Panc1 (cell line): Measurements from ENCODE around the gene C1QTNF9B. TPM values are rescaled to one million over a fixed set of nuclear protein-coding genes. Genes with fewer than 3 reads are reported as not detected.

Experiments used
- ATAC-seq: fragments of 200-7000 bp; cut with Tn5 transposase; 2 replicates; pipeline ENCODE4 v1.9.1; 2020; ENCODE audit warnings: mild to moderate bottlenecking, moderate library complexity
- BruUV-seq: library from RNA; stranded (reverse); fragments of 400-500 nt; replicated peaks from 2 replicates; lab custom pipeline; 2021; lab: Mats Ljungman, UMichigan
- CTCF ChIA-PET: fragments of 300-600 bp; sonication (Branson Sonifier 250); formaldehyde crosslinking; loops from one replicate; lab custom pipeline; 2022; ENCODE audit warnings: antibody characterized with exemption; lab: Charles Lee
- POLR2A ChIA-PET: fragments of 300-600 bp; sonication (Branson Sonifier 250); formaldehyde crosslinking; loops from one replicate; lab custom pipeline; 2022; ENCODE audit warnings: antibody characterized with exemption; lab: Charles Lee
- DNase-seq: peaks from one replicate; pipeline ENCODE4 v3.0.0-alpha.2; 2010; ENCODE audit warnings: low read depth, low spot score
- H3K27ac ChIP-seq: 2 replicates; pipeline ENCODE4 v1.5.1; 2011; ENCODE audit warnings: mild to moderate bottlenecking, low read length, inconsistent platforms
- H3K27me3 ChIP-seq: fragments of 200-500 bp; sonication (Bioruptor generic); 2 replicates; pipeline ENCODE4 v1.6.0; 2014; ENCODE audit warnings: low read length, inconsistent platforms; ENCODE audit not compliant: control insufficient read depth, insufficient read depth
- H3K36me3 ChIP-seq: fragments of 200-500 bp; sonication (Bioruptor generic); 2 replicates; pipeline ENCODE4 v1.5.1; 2014; ENCODE audit warnings: inconsistent platforms, mild to moderate bottlenecking, low read length, moderate library complexity; ENCODE audit not compliant: control insufficient read depth, insufficient read depth
- H3K4me1 ChIP-seq: 2 replicates; pipeline ENCODE4 v1.5.1; 2011; ENCODE audit warnings: inconsistent platforms, mild to moderate bottlenecking, low read length, moderate library complexity; ENCODE audit not compliant: control insufficient read depth, insufficient read depth
- H3K4me3 ChIP-seq, 2 experiments: 2 replicates each; pipeline ENCODE4 v1.5.1; 2011 to 2012; ENCODE audit warnings: low read depth in 2 of 2, low read length in 2 of 2, mild to moderate bottlenecking in 2 of 2, inconsistent platforms in 1 of 2, moderate library complexity in 1 of 2
- H3K9me3 ChIP-seq: fragments of 200-500 bp; sonication (Bioruptor generic); 2 replicates; pipeline ENCODE4 v1.5.1; 2014; ENCODE audit warnings: low read depth, mild to moderate bottlenecking, inconsistent platforms, low read length, moderate library complexity; ENCODE audit not compliant: control insufficient read depth, insufficient read depth
- POLR2AphosphoS5 ChIP-seq: IDR thresholded peaks from 2 replicates; pipeline ENCODE4 v1.6.1; 2012; ENCODE audit warnings: mild to moderate bottlenecking, low read depth, low read length, moderate library complexity
- SIN3A ChIP-seq: IDR thresholded peaks from 2 replicates; pipeline ENCODE4 v1.6.1; 2012; ENCODE audit warnings: low read depth, mild to moderate bottlenecking, low read length, moderate library complexity, borderline replicate concordance; ENCODE audit not compliant: insufficient read depth
- TCF7L2 ChIP-seq: IDR thresholded peaks from 2 replicates; pipeline ENCODE4 v1.6.1; 2011; ENCODE audit warnings: mild to moderate bottlenecking, low read depth, low read length, inconsistent platforms
- in situ Hi-C: cut with HindIII; loops from 2 replicates; pipeline ENCODE4 v1.10.0; 2016; ENCODE audit warnings: low sequenced_read_pairs, low pct_unique_long_range_greater_than_20kb
- intact Hi-C: fragments of 100-400 bp; cut with micrococcal nuclease; formaldehyde crosslinking; loops from one replicate; pipeline ENCODE4 v1.10.0; 2022; ENCODE audit not compliant: unreplicated experiment
- total RNA-seq: library from RNA; stranded (reverse); gene quantifications from one replicate; pipeline ENCODE4 v1.2.1, GENCODE V29; 2021; ENCODE audit not compliant: unreplicated experiment
- TF ChIP-seq, protein P1 (sequence below), 2 experiments: IDR thresholded peaks; 2 replicates each; pipeline ENCODE4 v1.6.1; 2011 to 2012; ENCODE audit warnings: low read depth in 2 of 2, control low read depth in 1 of 2, low read length in 1 of 2, mild to moderate bottlenecking in 1 of 2, moderate library complexity in 1 of 2; ENCODE audit not compliant: insufficient read depth in 1 of 2
- TF ChIP-seq, protein P2 (sequence below): fragments of 450-650 bp; IDR thresholded peaks from 2 replicates; pipeline ENCODE4 v1.5.1; 2017; ENCODE audit warnings: mild to moderate bottlenecking

Gene C1QTNF9B
- total RNA-seq, 1 experiment from 2014 or later = not detected

DNA sequence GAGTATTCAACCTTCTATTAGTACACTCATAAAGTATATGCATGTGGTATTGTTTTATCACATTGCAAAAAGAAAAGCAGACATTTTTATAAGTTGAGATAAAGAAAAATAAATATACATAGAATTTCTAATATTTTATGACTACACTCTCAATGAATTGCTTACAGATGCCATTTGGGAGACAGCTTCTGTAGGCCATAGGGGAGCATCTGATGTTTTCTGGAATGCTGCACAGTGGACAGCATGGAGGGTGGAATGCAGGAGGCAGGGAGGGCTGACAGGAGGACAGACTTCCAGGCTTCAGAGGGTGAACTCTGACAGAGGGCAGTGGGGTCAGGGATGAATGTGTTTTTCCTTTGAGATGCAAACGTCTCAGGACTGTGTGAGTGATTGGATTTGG lies 53.9 kb downstream of the C1QTNF9B start:
- intact Hi-C loops = no loop called here
- in situ Hi-C loops = no loop called here
- no peak for ATAC-seq
- no peak overlapping the region for H3K27ac ChIP-seq
- H3K36me3 ChIP-seq = no peaks in the 10 kb centered on the region
- no peak for DNase-seq
- H3K27me3 ChIP-seq = no peaks in the 10 kb centered on the region
- TF ChIP-seq, protein P1, sequence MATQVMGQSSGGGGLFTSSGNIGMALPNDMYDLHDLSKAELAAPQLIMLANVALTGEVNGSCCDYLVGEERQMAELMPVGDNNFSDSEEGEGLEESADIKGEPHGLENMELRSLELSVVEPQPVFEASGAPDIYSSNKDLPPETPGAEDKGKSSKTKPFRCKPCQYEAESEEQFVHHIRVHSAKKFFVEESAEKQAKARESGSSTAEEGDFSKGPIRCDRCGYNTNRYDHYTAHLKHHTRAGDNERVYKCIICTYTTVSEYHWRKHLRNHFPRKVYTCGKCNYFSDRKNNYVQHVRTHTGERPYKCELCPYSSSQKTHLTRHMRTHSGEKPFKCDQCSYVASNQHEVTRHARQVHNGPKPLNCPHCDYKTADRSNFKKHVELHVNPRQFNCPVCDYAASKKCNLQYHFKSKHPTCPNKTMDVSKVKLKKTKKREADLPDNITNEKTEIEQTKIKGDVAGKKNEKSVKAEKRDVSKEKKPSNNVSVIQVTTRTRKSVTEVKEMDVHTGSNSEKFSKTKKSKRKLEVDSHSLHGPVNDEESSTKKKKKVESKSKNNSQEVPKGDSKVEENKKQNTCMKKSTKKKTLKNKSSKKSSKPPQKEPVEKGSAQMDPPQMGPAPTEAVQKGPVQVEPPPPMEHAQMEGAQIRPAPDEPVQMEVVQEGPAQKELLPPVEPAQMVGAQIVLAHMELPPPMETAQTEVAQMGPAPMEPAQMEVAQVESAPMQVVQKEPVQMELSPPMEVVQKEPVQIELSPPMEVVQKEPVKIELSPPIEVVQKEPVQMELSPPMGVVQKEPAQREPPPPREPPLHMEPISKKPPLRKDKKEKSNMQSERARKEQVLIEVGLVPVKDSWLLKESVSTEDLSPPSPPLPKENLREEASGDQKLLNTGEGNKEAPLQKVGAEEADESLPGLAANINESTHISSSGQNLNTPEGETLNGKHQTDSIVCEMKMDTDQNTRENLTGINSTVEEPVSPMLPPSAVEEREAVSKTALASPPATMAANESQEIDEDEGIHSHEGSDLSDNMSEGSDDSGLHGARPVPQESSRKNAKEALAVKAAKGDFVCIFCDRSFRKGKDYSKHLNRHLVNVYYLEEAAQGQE (IDR thresholded peaks at IDR 0.05; ENCODE audit: insufficient read depth in 1 of 2, low read depth in 2 of 2, low read length in 1 of 2) = no peak
- no peak for TF ChIP-seq TCF7L2
- TF ChIP-seq, protein P2, sequence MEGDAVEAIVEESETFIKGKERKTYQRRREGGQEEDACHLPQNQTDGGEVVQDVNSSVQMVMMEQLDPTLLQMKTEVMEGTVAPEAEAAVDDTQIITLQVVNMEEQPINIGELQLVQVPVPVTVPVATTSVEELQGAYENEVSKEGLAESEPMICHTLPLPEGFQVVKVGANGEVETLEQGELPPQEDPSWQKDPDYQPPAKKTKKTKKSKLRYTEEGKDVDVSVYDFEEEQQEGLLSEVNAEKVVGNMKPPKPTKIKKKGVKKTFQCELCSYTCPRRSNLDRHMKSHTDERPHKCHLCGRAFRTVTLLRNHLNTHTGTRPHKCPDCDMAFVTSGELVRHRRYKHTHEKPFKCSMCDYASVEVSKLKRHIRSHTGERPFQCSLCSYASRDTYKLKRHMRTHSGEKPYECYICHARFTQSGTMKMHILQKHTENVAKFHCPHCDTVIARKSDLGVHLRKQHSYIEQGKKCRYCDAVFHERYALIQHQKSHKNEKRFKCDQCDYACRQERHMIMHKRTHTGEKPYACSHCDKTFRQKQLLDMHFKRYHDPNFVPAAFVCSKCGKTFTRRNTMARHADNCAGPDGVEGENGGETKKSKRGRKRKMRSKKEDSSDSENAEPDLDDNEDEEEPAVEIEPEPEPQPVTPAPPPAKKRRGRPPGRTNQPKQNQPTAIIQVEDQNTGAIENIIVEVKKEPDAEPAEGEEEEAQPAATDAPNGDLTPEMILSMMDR = no peak
- no peak for TF ChIP-seq SIN3A
- no TSS peak for BruUV-seq
- no peaks in the 10 kb centered on the region for H3K9me3 ChIP-seq
- H3K4me3 ChIP-seq = no peak overlapping the region
- no peaks in the 10 kb centered on the region for H3K4me1 ChIP-seq
- ChIA-PET POLR2A (no interaction called here), CTCF (no interaction called here)

DNA sequence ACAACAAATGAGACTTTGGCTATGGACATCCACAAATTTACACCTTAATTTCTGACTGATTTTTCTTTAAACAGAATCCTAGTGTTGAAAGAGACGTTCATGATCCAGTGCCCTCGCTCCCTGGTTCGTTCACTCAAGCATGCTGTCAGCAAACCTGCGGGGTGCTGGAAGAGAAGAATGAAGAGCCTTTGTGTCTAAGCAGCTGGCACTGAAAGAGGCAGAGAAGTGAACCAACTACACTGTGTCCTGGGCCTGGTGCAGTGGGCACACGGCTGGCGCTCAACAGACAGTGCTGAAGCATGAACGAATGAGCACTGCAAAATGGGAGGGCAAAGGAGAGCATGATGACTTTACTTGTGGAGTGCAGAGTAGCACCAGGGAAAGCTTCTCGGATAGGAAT lies 54.9 kb downstream of the C1QTNF9B start:
- Histone ChIP-seq H3K27me3 (no peaks in the 10 kb centered on the region), H3K9me3 (no peaks in the 10 kb centered on the region), H3K27ac (no peak overlapping the region), H3K36me3 (no peaks in the 10 kb centered on the region), H3K4me3 (no peak overlapping the region), H3K4me1 (no peaks in the 10 kb centered on the region)
- POLR2A ChIA-PET = no interaction called here
- no peak for TF ChIP-seq POLR2AphosphoS5
- TF ChIP-seq, protein P2 = no peak
- TF ChIP-seq SIN3A = no peak
- TF ChIP-seq, protein P1 (IDR thresholded peaks at IDR 0.05; ENCODE audit: insufficient read depth in 1 of 2, low read depth in 2 of 2, low read length in 1 of 2) = no peak
- in situ Hi-C loops (no loop called here), intact Hi-C loops (no loop called here)
- no TSS peak for BruUV-seq
- DNase-seq (no peak), ATAC-seq (no peak)
- CTCF ChIA-PET = no interaction called here

Other genes starting within 250 kb of the C1QTNF9B start
- gene MIPEP, start 8.1 kb downstream of the C1QTNF9B start, total RNA-seq = 13.8 TPM